ENCODE measurements around the gene CNN2. TPM values are rescaled to one million over a fixed set of nuclear protein-coding genes. Genes with fewer than 3 reads are reported as not detected.

The CNN2 gene
- total and polyA plus RNA-seq, 2 of the 13 experiments (the other 11 are each of a cell fraction or from before 2014, with no cell fraction given): 63.6 to 70.0 TPM

DNA sequence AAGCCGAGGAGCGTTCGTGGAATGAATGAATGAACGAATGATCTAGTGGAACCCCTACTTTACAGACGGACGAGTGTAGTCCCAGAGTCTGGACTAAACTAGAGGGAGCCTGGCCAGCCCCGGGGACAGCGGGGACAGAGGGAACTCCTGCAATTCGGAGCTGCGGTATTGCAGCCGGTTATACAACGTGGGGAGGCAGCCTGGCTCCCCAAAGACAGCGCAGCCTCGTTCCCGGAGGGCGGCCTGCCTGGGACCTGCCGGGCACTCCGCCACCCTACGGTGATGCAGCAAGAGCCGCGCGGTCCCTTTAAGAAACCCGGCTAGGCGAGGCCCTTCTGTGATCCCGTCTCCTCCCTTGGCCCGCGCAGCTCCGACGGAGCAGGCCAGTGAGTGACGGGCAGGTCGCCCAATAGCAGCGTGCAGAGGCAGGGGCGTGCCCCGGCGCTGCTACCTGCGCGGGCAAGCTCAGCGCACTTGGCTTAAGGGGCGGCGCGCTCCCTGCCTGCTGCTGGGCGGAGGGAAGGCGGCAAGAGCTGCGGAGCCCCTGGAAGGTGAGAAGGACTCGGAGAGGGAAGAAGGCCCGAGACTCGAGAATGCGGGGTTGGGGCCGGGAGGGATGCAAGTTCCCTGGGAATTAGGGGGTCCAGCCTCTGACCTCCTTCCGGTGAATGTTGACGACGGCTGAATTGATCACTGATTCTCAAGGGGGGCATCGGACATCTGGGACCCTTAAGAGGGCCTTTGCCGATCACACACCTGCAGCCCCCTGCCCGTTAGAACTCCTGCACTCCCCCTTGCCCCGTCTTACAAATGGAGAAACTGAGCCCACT is 13.5 kb downstream of the CNN2 start, which contains the start of gene ABCA7 (continued):
- TF ChIP-seq, protein P1, sequence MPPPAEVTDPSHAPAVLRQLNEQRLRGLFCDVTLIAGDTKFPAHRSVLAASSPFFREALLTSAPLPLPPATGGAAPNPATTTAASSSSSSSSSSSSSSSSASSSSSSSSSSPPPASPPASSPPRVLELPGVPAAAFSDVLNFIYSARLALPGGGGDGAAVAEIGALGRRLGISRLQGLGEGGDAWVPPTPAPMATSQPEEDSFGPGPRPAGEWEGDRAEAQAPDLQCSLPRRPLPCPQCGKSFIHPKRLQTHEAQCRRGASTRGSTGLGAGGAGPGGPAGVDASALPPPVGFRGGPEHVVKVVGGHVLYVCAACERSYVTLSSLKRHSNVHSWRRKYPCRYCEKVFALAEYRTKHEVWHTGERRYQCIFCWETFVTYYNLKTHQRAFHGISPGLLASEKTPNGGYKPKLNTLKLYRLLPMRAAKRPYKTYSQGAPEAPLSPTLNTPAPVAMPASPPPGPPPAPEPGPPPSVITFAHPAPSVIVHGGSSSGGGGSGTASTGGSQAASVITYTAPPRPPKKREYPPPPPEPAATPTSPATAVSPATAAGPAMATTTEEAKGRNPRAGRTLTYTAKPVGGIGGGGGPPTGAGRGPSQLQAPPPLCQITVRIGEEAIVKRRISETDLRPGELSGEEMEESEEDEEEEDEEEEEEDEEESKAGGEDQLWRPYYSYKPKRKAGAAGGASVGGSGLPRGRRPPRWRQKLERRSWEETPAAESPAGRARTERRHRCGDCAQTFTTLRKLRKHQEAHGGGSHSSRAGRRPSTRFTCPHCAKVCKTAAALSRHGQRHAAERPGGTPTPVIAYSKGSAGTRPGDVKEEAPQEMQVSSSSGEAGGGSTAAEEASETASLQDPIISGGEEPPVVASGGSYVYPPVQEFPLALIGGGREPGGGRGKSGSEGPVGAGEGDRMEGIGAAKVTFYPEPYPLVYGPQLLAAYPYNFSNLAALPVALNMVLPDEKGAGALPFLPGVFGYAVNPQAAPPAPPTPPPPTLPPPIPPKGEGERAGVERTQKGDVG (CRISPR knock-in tag; IDR thresholded peaks at IDR 0.05; ENCODE audit: borderline replicate concordance): no peak
- peak; percentile 82; the same call in 1 of the 2 replicates for TF ChIP-seq ATF7-NPFF (CRISPR knock-in tag; IDR thresholded peaks at IDR 0.05; ENCODE audit: low read depth)
- peak; percentile 46; the same call in 1 of the 2 replicates for TF ChIP-seq ZNF614 (CRISPR knock-in tag; IDR thresholded peaks at IDR 0.05; ENCODE audit: borderline replicate concordance)
- TF ChIP-seq ZNF12 (CRISPR knock-in tag; IDR thresholded peaks at IDR 0.05): 0 out of 2 replicates have a peak, but pooled peaks have one; percentile 22
- no peak for TF ChIP-seq ZNF510 (CRISPR knock-in tag; IDR thresholded peaks at IDR 0.05; ENCODE audit: low read depth)
- TF ChIP-seq NR2F1 (CRISPR knock-in tag; IDR thresholded peaks at IDR 0.05): no peak
- no peak for TF ChIP-seq RFXANK (CRISPR knock-in tag; IDR thresholded peaks at IDR 0.05)
- TF ChIP-seq HNRNPLL (IDR thresholded peaks at IDR 0.05; ENCODE audit: low read depth, low read length, poor library complexity, severe bottlenecking): peak; percentile 97
- no peak for TF ChIP-seq WIZ (CRISPR knock-in tag; IDR thresholded peaks at IDR 0.05)
- no peak for TF ChIP-seq HES4 (CRISPR knock-in tag; IDR thresholded peaks at IDR 0.05; ENCODE audit: borderline replicate concordance)
- TF ChIP-seq SMYD3 (CRISPR knock-in tag; IDR thresholded peaks at IDR 0.05): no peak
- TF ChIP-seq FOSL1 (CRISPR knock-in tag; IDR thresholded peaks at IDR 0.05; ENCODE audit: borderline replicate concordance): no peak
- TF ChIP-seq HOXA3 (CRISPR knock-in tag; IDR thresholded peaks at IDR 0.05): peak; percentile 60; the same call in 1 of the 2 replicates
- no peak for TF ChIP-seq ZNF513 (CRISPR knock-in tag; conservative IDR thresholded peaks at IDR 0.05)
- no peak for TF ChIP-seq ZNF557 (CRISPR knock-in tag; IDR thresholded peaks at IDR 0.05)
- no peak for TF ChIP-seq MTA1 (CRISPR knock-in tag; IDR thresholded peaks at IDR 0.05; ENCODE audit: borderline replicate concordance)
- TF ChIP-seq RBM39 (IDR thresholded peaks at IDR 0.05; ENCODE audit: low read depth, low read length, poor library complexity, severe bottlenecking): peak; percentile 61
- TF ChIP-seq KAT2B (IDR thresholded peaks at IDR 0.05; ENCODE audit: borderline replicate concordance, low read depth, low read length): no peak
- no peak for TF ChIP-seq ADNP (CRISPR knock-in tag; IDR thresholded peaks at IDR 0.05)
- no peak for TF ChIP-seq ARHGAP35 (CRISPR knock-in tag; IDR thresholded peaks at IDR 0.05; ENCODE audit: borderline replicate concordance)
- no peak for TF ChIP-seq ZNF33A (CRISPR knock-in tag; IDR thresholded peaks at IDR 0.05; ENCODE audit: borderline replicate concordance)
- no peak for TF ChIP-seq DNMT3B (CRISPR knock-in tag; conservative IDR thresholded peaks at IDR 0.05)
- no peak for TF ChIP-seq ZNF839 (CRISPR knock-in tag; IDR thresholded peaks at IDR 0.05; ENCODE audit: borderline replicate concordance)
- TF ChIP-seq ZFP41 (CRISPR knock-in tag; IDR thresholded peaks at IDR 0.05; ENCODE audit: borderline replicate concordance): no peak

Data from HepG2 (cell line).